SH-SY5Y (cell line): ENCODE data around the gene MAFB.

ENCODE experiments used
- GATA2 ChIP-seq: IDR thresholded peaks from 2 replicates; pipeline ENCODE4 v1.6.1; 2011; ENCODE audit warnings: mild to moderate bottlenecking, low read depth, low read length
- GATA3 ChIP-seq: IDR thresholded peaks from 2 replicates; pipeline ENCODE4 v1.6.1; 2011; ENCODE audit warnings: low read depth, mild to moderate bottlenecking, low read length, moderate library complexity

GRCh38 chr20:40676491-40677269 is 12.4 kb downstream of the MAFB start:
- TF ChIP-seq GATA2 (no peak), GATA3 (no peak)
